HS-5 (cell line): ENCODE results near the gene TAGLN.
A peak's percentile ranks its signal among the peaks of the same experiment; 100 is the strongest.

Source experiments
- DNase-seq: peaks from one replicate; pipeline ENCODE4 v3.0.0-alpha.2; 2012; ENCODE audit warnings: low read depth

TAGLN gene

DNA sequence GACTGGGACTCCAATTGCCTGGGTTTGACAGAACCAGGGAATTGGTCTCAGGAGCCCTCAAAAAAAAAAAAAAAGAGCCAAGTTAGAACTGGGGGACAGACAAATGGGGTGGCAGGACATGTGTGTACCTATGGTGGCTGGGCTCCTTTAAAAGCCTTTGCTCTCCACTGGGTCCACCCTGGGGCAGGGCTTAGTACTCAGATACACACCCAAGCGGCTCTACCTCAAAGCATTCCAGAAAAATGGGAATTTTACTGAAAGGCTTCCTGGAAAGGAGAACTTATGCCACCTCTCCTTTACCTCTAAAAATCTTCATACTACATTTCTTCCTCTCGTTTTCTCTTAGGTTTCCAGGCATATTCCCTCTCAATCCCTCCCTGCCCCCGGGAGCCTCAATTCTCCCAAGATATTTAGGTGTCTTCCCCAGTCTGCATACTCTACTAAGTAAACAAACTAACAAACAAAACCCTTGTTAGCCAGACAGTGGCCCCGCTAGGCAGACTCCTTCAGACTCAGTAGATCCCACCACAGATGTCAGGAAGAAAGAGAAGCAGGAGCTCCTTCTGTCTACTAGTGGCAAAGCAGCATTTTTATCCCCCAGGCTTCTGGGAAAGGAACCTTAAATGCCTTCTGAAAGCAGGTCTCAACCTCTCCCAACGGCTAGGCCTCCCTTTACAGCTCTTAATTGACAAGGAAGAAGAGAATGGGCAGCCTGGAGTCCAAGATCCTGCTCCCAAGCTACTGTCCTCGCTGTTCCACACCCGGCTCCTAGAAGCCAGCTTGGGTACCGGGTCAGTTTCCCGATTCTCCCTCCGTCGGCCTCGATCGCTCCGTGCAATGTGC lies 32.0 kb downstream of the TAGLN start:
- no peak for DNase-seq

DNA sequence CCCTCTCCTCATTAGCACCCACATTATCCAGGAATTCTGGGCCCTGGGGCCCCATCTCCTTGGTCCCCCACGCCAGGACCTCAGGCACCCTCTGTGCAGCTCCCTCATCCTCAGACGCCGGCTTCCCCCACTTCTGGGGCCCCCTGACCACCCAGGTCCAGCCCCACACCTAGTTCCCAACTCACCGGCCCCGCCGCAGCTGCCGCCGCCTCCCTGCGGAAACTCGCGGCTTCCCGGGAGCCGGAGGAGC lies 32.6 kb downstream of the TAGLN start, which contains the start of gene PCSK7:
Gene PCSK7 (minus strand): TSS at position 232 of the 250 bp plus-strand sequence. CDS start 2,229 bp downstream, outside the sequence.
- DNase-seq = no peak

DNA sequence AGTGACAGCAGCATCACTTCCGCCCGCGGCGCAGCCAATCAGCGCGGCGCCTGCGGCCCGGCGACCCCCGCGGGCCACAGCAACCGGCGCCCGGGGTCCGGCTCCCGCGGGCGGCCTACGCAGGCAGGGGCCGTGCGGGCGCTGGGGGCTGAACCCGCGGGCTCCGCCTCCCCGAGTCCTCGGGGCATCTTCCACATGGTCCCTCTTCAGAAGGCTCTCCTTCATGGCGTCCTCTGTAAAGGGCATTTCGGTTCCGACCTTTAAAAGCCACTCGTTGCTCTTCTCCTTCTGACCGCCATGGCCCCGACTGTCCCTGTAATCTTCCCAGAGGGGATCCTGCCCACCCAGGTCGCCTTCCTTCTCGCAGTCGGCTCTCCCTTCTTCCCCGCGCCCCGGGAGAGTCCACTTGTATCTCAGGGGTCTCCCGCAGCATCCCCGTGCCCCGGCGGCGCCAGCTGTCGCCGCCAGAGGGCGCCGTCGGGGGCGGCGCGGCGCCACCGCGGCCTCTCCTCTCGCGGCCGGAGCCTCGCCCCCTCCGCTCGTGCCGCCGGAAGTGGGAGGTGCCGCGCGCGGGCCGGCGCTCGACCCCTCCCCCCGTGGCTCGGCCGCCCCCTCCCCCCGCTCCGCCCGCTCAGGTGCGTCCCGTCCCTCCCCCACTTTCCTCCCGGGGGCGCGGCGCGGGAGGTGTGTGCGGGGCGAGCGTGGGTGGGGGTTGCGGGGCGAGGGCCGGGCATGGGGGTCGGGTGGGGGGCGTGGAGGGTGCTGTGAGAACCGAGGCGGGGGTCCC lies 33.1 kb downstream of the TAGLN start, which contains the start of gene RNF214:
Gene RNF214 (plus strand): TSS at position 580 of the 787 bp plus-strand sequence. CDS start 1,602 bp downstream, outside the sequence.
- DNase-seq = peak; percentile 29

DNA sequence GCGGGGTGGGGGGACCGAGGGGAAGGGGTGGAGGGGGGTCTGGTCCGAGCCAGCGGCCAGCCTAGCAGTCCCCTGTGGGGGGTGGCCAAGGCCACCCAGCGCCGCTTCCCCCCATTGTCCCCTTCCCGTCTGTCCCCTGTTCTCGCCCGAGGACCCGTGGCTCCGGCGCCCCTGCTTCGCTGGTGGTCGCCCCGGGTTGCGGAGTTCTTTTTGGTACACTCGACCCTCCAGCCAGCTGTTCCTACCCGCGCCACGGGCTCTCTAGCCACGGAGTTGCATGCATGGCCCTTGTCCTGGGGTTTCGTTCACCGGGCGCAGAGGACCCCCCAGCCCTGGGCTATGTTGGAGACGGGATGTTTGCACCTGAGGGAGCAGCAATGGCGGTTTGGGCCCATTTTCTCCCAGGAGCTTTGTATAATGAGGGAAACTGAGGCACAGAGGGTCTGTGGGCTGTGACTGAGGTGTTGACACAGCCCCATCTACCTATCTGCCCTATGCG lies 33.8 kb downstream of the TAGLN start:
- no peak for DNase-seq

DNA sequence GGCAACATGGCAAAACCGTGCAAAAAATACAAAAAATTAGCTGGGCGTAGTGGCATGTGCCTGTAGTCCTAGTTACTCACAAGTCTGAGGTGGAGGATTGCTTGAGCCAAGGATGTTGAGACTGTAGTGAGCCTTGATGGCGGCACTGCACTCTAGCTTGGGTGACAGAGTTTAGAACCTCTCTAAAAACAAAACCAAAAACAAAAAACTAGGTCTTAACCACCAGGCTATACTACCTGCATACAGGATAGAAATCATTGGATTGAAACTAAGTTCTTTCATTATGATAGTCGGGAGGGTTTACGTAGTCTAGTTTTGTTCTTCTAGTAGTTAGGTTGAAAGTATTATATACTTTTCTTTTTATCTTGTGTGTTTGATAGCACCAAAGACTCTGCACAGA lies 39.1 kb downstream of the TAGLN start:
- DNase-seq = no peak

DNA sequence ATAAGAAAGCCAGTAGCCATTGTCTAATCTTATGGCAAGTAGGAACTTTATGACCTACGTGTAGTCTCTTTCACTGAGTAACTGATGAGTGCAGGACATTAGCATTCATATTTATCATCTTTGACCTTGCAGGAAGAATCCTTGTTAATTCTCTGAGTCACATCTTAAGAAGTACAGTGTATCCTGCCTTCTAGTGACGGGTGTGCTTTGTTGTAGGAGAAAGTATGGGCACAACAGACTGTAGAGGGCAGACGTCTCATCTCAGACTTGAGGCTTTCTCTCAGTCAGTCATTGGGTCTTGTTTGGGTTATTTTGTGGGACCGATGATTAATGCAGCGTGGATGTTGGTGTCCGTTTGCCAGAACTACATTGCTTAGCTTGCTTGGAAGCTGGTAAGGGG lies 40.1 kb downstream of the TAGLN start:
- DNase-seq = peak; percentile 84

DNA sequence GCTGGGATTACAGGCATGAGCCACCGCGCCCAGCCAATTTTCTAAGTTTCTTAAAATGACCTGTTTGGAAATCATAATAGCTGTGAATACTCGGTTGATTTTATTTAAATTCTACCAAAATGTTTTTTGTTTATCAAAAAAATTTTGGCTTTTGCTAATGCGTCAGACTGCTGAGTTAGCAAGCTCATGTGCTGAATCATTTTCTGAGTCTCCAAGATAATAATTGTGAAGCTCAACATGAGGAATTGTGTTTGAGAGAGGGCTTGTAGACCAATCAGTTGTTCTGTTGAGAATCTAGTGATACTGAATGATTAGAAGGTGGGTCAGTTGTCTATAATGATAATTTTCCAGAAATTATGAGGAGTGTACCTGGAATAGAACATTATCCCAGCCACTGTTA lies 49.2 kb downstream of the TAGLN start:
- no peak for DNase-seq

DNA sequence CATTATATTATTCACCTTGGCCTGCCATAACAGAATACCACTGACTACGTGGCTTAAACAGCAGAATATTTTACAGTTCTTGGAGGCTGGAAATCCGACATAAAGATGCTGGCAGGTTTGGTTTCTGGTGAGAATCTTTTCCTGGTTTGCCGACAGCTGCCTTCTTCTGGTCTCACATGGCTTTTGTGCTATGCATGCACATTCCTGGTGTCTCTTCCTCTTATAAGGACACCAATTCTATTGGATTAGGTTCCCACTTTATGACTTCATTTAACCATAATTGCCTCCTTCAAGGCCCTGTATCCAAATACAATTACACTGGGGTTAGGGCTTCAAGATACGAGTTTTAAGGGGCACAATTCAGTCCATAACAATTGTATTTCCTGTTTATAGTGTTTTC lies 50.4 kb downstream of the TAGLN start:
- no peak for DNase-seq

DNA sequence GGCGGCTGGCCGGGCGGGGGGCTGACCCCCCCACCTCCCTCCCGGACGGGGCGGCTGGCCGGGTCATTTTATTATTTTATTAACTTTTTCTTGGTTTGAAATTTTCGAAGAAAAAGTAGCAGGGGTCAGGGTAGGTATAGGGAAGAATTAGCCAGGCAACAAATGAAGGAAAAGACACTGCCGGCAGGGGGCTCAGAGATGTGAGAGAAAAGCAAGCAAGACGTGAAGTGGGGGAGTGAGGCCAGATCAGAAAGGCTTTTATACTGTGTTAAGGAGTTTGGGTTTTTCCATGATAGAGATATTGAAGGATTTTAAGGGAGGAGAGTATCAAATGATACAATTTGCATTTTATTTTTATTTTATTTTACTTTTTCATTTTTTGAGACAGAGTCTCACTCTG lies 52.3 kb downstream of the TAGLN start:
- no peak for DNase-seq

DNA sequence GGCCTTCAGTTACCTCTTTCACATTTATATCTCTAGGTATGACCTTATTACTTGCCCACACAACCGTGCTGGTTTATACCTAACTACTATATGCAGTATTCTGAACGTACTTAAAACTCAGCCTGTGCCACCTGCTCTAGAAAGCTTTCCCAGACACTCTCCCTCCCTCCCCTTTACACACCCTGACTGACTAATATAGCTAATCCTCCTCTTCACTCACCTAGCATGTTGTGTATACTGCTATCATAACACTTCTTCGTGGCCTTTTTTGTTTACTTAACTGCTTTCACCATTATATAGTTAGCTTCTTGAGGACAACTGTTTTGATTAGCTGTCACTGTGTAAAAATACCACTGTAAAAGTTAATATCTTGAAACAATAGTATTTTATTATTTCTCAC lies 56.8 kb downstream of the TAGLN start:
- DNase-seq = no peak

DNA sequence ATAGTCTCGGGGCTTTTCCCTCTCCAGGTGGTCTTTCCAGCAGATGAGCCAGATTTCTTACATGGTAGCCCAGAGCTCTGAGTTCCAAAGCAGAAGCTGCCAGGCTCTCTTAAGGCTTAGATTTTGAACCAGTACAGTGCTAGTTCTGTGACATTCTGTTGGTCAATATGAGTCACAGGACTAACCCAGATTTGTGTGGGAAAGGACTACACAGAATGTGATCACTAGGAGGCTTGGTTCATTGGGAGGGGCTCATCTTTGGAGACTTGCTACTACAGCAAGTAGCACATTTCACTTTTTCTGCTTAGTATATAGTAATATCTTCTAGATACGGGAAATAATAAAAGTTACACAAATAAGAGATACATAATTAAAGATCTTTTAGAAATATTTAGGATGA lies 57.4 kb downstream of the TAGLN start:
- DNase-seq = no peak
